ENCODE measurements around the gene RRAGD.

Gene RRAGD

GRCh38 chr6:89375427-89376267, 36.4 kb downstream of the RRAGD start:
- no peak for DNase-seq (ENCODE audit: low spot score)

- DNase-seq (ENCODE audit: low spot score) = no peak
Observed at GRCh38 chr6:89372506-89372901, 39.6 kb downstream of the RRAGD start.

GRCh38 chr6:89371849-89372505, 40.1 kb downstream of the RRAGD start:
- peak; percentile 43 for DNase-seq (ENCODE audit: low spot score)

GRCh38 chr6:89368999-89369398, 43.1 kb downstream of the RRAGD start:
- DNase-seq (ENCODE audit: low spot score) = no peak

GRCh38 chr6:89368107-89368506, 44.0 kb downstream of the RRAGD start:
- peak; percentile 44 for DNase-seq (ENCODE audit: low spot score)

GRCh38 chr6:89364586-89364985, 47.5 kb downstream of the RRAGD start:
- no peak for DNase-seq (ENCODE audit: low spot score)

GRCh38 chr6:89361171-89361570, 50.9 kb downstream of the RRAGD start:
- no peak for DNase-seq (ENCODE audit: low spot score)

- DNase-seq (ENCODE audit: low spot score) = no peak
Observed at GRCh38 chr6:89360415-89360999, 51.6 kb downstream of the RRAGD start.

- DNase-seq (ENCODE audit: low spot score) = no peak
Observed at GRCh38 chr6:89359561-89359960, 52.5 kb downstream of the RRAGD start.

- DNase-seq (ENCODE audit: low spot score) = no peak
Observed at GRCh38 chr6:89357390-89357789, 54.7 kb downstream of the RRAGD start.

GRCh38 chr6:89356642-89357170, 55.4 kb downstream of the RRAGD start:
- no peak for DNase-seq (ENCODE audit: low spot score)

- DNase-seq (ENCODE audit: low spot score) = no peak
Observed at GRCh38 chr6:89355511-89356194, 56.4 kb downstream of the RRAGD start.

GRCh38 chr6:89353702-89354392, 58.2 kb downstream of the RRAGD start:
- no peak for DNase-seq (ENCODE audit: low spot score)

GRCh38 chr6:89353118-89353556, 58.9 kb downstream of the RRAGD start:
- DNase-seq (ENCODE audit: low spot score) = no peak

- peak; percentile 90 for DNase-seq (ENCODE audit: low spot score)
Observed at GRCh38 chr6:89352278-89353117, 59.6 kb downstream of the RRAGD start, which contains the start of gene UBE2J1. Gene UBE2J1 (minus strand): TSS chr6:89352722. CDS start chr6:89352569, 153 bp downstream.

- DNase-seq (ENCODE audit: low spot score) = peak; percentile 18
Observed at GRCh38 chr6:89351671-89352277, 60.3 kb downstream of the RRAGD start.

- no peak for DNase-seq (ENCODE audit: low spot score)
Observed at GRCh38 chr6:89350281-89350966, 61.6 kb downstream of the RRAGD start.

GRCh38 chr6:89348372-89348771, 63.7 kb downstream of the RRAGD start:
- no peak for DNase-seq (ENCODE audit: low spot score)

GRCh38 chr6:89347825-89348224, 64.2 kb downstream of the RRAGD start:
- no peak for DNase-seq (ENCODE audit: low spot score)

All from LoVo (cell line).